ENCODE results near the gene GSPT1.
A peak's percentile ranks its signal among the peaks of the same experiment; 100 is the strongest.
"Not testable (repeated sequence)": the region's sequence is repeated elsewhere in the genome, so short reads cannot be mapped to it uniquely, and the experiment has no call there.

Gene GSPT1

DNA sequence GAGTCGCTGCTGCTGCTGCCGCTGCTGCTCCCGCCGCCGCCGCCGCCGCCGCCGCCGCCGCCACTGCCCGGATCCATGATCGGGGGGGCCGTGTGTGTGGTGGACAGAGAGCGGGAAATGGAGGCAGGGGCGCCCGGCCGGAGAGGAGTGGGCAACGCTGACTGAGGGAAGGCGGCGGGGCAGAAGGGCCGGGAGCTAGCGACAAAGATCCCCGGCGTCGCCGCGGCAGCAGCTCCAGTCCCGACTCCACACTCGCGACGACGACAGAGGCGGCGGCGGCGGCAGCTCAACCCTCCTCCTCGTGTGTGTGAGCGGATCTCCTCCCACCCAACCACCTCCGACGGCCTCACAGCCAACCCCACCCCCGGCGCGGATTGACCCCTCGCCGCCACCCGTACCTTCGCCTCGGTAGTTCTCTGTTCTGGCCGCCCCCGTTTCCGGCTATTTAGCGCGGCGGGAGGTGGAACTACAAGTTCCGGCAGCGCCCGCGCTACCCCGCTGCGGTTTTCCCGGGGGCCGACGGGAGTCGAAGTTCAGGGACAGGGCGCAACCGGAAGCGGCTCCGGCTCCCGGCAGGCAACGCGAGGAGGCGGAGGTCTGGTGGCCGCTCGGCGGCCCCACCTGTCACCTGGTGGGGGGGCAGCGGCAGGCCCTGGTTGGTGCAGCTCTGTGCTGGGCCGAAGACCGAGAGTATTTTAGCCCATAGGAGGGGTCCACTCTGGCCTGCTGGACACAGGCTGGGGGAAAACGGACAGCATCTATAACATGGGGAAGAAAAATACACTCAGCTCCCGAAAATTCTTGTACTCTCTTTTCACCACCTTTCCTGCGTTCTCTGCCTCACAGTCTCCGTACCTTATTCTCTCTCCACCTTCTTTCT, at the start of gene GSPT1:
Gene GSPT1, minus strand, starts transcription at position 313 of the 880 bp plus-strand sequence. Its CDS starts 236 bp downstream, at position 77.
- TF ChIP-seq, protein P1, sequence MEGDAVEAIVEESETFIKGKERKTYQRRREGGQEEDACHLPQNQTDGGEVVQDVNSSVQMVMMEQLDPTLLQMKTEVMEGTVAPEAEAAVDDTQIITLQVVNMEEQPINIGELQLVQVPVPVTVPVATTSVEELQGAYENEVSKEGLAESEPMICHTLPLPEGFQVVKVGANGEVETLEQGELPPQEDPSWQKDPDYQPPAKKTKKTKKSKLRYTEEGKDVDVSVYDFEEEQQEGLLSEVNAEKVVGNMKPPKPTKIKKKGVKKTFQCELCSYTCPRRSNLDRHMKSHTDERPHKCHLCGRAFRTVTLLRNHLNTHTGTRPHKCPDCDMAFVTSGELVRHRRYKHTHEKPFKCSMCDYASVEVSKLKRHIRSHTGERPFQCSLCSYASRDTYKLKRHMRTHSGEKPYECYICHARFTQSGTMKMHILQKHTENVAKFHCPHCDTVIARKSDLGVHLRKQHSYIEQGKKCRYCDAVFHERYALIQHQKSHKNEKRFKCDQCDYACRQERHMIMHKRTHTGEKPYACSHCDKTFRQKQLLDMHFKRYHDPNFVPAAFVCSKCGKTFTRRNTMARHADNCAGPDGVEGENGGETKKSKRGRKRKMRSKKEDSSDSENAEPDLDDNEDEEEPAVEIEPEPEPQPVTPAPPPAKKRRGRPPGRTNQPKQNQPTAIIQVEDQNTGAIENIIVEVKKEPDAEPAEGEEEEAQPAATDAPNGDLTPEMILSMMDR (IDR thresholded peaks at IDR 0.05; ENCODE audit: control insufficient read depth, insufficient read depth, low read depth, low read length, missing control alignments), result no peak
- peak; percentile 87 for DNase-seq (ENCODE audit: low read depth)
- H3K4me3 ChIP-seq (ENCODE audit: control insufficient read depth, low read depth, low read length), result peak within 1 kb of the TSS; percentile 97

GRCh38 chr16:11964761-11965551, 49.2 kb upstream of the GSPT1 start, which contains the start of gene TNFRSF17:
Gene TNFRSF17, plus strand, starts transcription at chr16:11965210. Its CDS starts 115 bp downstream, at chr16:11965325.
- TF ChIP-seq, protein P1 (IDR thresholded peaks at IDR 0.05; ENCODE audit: control insufficient read depth, insufficient read depth, low read depth, low read length, missing control alignments), result no peak
- no peak for DNase-seq (ENCODE audit: low read depth)
- no peak within 1 kb of the TSS for H3K4me3 ChIP-seq (ENCODE audit: control insufficient read depth, low read depth, low read length)

- DNase-seq (ENCODE audit: low read depth), result no peak
- TF ChIP-seq, protein P1 (IDR thresholded peaks at IDR 0.05; ENCODE audit: control insufficient read depth, insufficient read depth, low read depth, low read length, missing control alignments), result no peak
- H3K4me3 ChIP-seq (ENCODE audit: control insufficient read depth, low read depth, low read length), result no peak overlapping the region
These were observed 48.0 kb upstream of the GSPT1 start for GRCh38 chr16:11963706-11964105.

DNA sequence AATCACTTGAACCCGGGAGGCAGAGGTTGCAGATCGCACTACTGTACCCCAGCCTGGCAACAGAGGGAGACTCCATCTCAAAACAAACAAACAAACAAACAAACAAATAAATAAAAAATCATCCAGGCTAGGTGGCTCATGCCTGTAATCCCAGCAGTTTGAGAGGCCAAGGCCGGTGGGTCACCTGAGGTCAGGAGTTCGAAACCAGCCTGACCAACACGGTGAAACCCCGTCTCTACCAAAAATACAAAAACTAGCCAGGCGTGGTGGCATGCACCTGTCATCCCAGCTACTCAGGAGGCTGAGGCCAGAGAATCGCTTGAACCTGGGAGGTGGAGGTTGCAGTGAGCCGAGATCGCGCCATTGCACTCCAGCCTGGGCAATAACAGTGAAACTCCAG, 47.2 kb upstream of the GSPT1 start:
- not testable (repeated sequence) for H3K4me3 ChIP-seq (ENCODE audit: control insufficient read depth, low read depth, low read length)

DNA sequence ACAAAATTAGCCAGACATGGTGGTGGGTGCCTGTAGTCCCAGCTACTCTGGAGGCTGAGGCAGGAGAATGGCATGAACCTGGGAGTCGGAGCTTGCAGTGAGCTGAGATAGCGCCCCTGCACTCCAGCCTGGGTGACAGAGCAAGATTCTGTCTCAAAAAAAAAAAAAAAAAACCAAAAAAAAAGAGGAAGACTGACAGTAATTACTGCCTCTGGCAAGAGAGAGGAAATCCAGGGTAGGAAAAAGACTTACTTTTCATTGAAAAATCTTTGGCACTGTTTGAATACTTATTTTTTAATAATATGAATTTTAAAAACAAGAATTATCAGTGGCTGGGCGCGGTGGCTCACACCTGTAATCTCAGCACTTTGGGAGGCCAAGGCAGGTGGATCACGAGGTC, 46.7 kb upstream of the GSPT1 start:
- DNase-seq (ENCODE audit: low read depth), result not testable (repeated sequence)

More for the DNA sequence above, 47.2 kb upstream of the GSPT1 start:
- DNase-seq (ENCODE audit: low read depth), result not testable (repeated sequence)

GRCh38 chr16:11957591-11958395, 42.0 kb upstream of the GSPT1 start:
- TF ChIP-seq, protein P1 (IDR thresholded peaks at IDR 0.05; ENCODE audit: control insufficient read depth, insufficient read depth, low read depth, low read length, missing control alignments), result no peak
- no peak overlapping the region for H3K4me3 ChIP-seq (ENCODE audit: control insufficient read depth, low read depth, low read length)
- no peak for DNase-seq (ENCODE audit: low read depth)

More for the DNA sequence above, 46.7 kb upstream of the GSPT1 start:
- not testable (repeated sequence) for H3K4me3 ChIP-seq (ENCODE audit: control insufficient read depth, low read depth, low read length)

DNA sequence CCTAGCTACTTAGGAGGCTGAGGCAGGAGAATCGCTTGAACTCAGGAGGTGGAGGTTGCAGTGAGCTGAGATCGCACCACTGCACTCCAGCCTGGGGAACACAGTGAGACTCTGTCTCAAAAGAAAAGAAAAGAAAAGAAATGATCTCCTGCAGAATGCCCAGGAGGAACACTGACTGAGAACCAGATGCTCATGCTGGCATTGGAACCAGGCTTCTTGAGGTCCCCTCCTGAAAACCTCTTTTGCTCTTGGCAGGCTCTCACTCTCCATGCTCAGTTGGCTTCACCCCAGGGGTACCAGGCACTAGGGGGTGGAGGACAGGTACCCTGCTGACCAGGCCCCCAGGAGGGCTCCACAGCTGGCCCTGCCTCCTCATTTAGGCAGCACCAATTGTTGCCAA, 40.8 kb upstream of the GSPT1 start:
- TF ChIP-seq, protein P1 (IDR thresholded peaks at IDR 0.05; ENCODE audit: control insufficient read depth, insufficient read depth, low read depth, low read length, missing control alignments), result no peak
- no peak overlapping the region for H3K4me3 ChIP-seq (ENCODE audit: control insufficient read depth, low read depth, low read length)
- no peak for DNase-seq (ENCODE audit: low read depth)
